GM19463 (cell line): ENCODE measurements around the gene NASP.
A peak's percentile ranks its signal among the peaks of the same experiment; 100 is the strongest.

Experiments used
- ATAC-seq: cut with Tn5 transposase; IDR thresholded peaks from one replicate; pipeline ENCODE4 v1.9.1; 2021; ENCODE audit warnings: mild to moderate bottlenecking, moderate library complexity; ENCODE audit not compliant: unreplicated experiment

NASP gene, protein sequence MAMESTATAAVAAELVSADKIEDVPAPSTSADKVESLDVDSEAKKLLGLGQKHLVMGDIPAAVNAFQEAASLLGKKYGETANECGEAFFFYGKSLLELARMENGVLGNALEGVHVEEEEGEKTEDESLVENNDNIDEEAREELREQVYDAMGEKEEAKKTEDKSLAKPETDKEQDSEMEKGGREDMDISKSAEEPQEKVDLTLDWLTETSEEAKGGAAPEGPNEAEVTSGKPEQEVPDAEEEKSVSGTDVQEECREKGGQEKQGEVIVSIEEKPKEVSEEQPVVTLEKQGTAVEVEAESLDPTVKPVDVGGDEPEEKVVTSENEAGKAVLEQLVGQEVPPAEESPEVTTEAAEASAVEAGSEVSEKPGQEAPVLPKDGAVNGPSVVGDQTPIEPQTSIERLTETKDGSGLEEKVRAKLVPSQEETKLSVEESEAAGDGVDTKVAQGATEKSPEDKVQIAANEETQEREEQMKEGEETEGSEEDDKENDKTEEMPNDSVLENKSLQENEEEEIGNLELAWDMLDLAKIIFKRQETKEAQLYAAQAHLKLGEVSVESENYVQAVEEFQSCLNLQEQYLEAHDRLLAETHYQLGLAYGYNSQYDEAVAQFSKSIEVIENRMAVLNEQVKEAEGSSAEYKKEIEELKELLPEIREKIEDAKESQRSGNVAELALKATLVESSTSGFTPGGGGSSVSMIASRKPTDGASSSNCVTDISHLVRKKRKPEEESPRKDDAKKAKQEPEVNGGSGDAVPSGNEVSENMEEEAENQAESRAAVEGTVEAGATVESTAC

GRCh38 chr1:45583666-45584350, at the start of gene NASP:
Gene NASP (plus strand): TSS chr1:45584041. CDS start chr1:45584147, 106 bp downstream.
- ATAC-seq, result peak; percentile 40

DNA sequence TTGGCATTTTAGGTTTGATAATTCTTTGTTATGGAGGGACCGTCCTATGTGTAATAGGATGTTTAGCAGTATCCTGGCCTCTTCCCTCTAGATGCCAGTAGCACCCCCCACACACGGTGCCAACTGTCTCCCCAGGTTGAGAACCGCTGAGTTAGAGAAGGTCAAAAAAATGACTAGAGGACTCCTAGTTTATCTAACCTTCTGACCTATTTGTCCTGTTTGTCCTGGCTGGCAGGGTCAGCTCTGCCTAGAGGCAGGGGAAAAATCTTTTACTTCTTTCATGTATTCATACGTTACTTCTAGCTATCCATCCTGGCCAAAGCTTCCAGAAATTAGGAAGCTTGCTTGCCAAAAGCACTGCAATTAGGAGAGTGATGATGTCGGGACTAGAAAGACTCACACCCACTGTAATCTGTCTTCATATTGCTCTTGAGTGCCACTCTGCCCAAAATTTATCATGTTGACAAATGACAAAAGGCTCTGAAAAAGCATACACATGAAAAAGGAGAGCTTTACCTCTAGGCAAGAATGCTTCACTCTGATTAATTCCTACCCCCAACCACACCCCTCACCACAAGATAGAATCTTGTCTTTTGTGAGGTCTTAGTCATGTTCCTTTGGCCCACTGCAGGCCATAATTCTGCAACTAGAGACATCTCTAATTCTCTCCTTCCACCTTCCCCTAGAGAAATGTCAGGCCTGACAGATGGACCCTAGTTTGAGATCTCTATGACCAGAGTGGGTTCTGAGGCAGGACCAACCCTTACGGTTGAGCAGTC, 47.7 kb upstream of the NASP start:
- no peak for ATAC-seq

- no peak for ATAC-seq
These were observed 47.0 kb upstream of the NASP start for GRCh38 chr1:45536886-45537285.

- no peak for ATAC-seq
These were observed 42.6 kb upstream of the NASP start for GRCh38 chr1:45541193-45541592.

- no peak for ATAC-seq
These were observed 41.2 kb upstream of the NASP start for GRCh38 chr1:45542591-45542990.

- ATAC-seq, result peak; percentile 55
These were observed 40.0 kb upstream of the NASP start for GRCh38 chr1:45543581-45544417.

- no peak for ATAC-seq
These were observed 39.3 kb upstream of the NASP start for GRCh38 chr1:45544530-45544929.

- ATAC-seq, result no peak
These were observed 38.8 kb upstream of the NASP start for GRCh38 chr1:45545019-45545493.

DNA sequence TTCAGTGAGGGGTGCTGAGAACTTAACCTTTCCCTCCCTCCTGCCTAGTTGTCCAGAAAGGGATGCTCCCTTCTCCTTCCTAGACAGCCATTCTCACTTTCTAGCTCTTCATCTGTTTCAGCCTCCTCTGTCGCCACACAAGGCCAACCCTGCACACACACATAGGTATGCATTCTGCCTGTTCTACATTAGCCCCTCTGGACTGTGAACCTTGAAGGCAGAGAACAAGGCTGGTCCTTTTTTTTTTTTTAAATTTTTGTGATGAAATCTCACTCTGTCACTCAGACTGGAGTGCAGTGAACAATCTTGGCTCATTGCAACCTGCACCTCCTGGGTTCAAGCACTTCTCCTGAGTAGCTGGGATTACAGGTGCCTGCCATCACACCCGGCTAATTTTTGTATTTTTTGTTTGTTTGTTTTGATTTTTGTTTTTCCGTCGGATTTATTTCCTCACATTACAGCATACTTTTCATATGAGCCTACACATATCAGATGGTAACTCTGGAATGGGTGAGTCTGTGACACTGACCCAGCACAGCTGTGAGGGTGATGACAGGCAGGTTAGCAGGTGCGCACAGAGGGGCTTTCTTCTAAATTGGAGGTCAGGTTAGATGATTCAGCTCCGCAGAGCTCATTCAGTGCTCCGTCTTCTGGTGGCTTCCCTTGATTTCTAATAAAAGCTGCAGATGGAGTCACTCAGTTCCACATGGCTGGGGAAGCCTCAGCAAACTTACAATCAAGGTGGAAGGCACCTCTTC, 38.1 kb upstream of the NASP start:
- no peak for ATAC-seq

- peak; percentile 89 for ATAC-seq
These were observed 33.2 kb upstream of the NASP start, which contains the start of gene AKR1A1 for GRCh38 chr1:45550401-45551351. Gene AKR1A1 (plus strand): TSS chr1:45550826. CDS start chr1:45561795, 10,969 bp downstream.

DNA sequence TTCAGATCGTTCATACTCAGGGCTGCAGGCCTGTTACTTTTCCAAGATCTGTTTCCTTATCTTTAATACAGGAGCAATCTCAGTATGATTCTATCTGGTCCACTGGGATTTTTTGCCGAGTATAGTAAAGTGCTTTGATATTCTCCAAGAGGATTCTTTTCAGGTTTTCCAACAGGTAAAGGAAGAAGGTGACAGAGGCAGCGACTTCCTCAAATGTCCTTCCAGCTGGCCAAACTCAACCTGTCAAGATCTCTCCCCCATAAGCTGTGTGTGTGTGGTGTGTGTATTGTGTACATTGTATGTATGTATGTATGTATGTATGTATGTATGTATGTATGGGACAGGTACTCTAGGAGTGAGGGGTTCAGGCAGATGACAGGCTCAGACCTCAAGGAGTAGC, 32.2 kb upstream of the NASP start:
- no peak for ATAC-seq

DNA sequence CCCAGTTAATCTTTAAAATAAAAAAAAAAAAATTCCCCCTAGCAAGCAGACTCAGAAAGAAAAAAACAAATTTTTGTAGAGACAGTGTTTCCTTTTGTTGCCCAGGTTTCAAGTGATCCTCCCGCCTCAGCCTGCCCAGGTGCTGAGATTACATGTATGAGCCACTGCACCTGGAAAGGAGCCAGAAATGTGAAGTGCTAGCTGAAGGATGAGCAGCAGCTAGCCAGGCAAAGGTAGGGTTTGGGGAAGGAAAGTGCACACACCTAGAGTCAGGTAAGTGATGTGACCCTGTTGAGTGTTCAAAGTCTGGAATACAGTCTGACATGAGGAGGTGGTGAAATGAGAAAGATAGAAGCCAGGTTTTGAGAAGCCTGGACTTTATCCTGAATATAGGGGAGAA, 31.5 kb upstream of the NASP start:
- ATAC-seq, result no peak

GRCh38 chr1:45554198-45554597, 29.6 kb upstream of the NASP start:
- ATAC-seq, result no peak

DNA sequence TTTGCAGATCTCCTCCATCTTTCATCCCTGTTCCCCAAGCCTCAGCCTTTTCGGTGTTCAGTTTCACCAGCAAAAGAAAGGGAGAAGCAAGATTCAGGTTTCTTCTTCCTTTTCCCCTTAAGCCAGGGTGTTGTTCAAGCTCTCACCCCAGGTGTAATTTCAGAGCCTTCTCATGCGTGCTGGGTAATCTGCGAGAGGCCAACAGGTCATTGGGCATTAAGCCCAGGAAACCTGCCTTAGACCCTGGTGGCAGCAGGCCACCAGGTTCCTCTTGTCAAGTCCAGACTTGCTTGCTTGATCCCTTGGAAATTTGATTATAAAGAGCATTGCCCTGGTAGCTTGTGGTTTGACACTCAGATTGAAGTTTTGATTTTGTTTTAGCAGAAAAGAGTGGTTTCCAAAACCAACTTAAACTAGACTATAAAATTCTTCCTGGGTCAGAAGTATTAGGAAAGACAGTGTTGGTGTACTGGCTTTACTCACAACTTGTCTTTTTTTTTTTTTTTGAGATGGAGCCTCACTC, 26.4 kb upstream of the NASP start:
- ATAC-seq, result no peak

- no peak for ATAC-seq
These were observed 20.0 kb upstream of the NASP start for GRCh38 chr1:45563843-45564242.

DNA sequence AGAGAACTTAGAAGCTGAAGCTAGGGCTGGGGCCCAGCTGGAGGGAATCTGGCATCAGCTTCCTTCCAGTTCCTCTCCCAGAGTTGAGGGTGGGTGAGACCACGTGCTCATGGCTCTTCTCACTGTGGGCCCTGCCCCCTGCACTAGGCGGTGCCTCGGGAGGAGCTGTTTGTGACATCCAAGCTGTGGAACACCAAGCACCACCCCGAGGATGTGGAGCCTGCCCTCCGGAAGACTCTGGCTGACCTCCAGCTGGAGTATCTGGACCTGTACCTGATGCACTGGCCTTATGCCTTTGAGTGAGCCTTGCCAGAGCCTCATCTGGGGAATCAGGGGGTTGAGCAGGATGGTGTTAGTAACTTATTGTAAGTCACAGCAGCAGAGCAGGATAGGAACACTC, 17.1 kb upstream of the NASP start:
- ATAC-seq, result no peak

GRCh38 chr1:45567911-45568310, 15.9 kb upstream of the NASP start:
- ATAC-seq, result no peak

GRCh38 chr1:45568421-45568820, 15.4 kb upstream of the NASP start:
- ATAC-seq, result no peak
